ENCODE measurements around the gene ATRNL1.
A peak's percentile ranks its signal among the peaks of the same experiment; 100 is the strongest.
"Not testable (repeated sequence)": the region's sequence is repeated elsewhere in the genome, so short reads cannot be mapped to it uniquely, and the experiment has no call there.

The ATRNL1 gene

GRCh38 chr10:115638246-115638645 is 545.1 kb downstream of the ATRNL1 start:
- DNase-seq, result no peak

DNA sequence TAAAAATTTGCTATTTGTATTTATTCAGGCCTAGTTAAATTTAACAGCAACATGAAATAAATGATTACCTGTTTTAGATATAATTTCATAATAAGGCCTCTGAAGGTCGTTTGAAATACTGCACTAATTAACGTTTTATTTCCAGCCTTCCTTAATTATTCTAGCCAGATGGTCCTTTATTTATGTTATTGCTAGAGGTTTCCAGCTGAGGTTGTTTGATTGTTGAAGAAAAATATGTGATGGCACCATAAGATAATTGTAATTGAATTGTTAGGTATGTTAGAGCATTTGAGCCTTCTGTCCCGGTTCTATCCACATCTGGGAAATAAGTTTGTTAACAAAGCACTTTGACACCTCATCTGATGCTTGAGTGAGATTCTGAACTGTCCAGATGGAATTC is 556.1 kb downstream of the ATRNL1 start:
- DNase-seq, result no peak

DNA sequence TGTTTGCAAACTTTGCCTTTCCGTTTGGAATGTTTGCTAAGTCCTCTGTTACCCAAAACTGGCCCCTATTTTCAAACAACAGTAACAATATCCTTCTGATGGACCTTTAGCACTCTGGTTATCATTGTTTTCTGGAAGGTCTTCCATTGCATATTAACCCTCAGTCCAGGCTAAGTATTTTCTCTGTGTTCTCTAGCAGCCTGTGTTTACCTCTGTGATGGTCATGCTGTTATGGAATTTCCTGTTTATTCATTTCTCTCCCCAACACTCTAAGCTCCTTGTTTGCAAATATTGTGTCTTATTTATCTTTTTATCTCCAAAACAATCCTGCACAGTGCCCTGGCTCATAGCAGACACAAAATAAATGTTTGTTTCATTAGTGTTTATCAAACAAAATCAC is 560.3 kb downstream of the ATRNL1 start:
- no peak for DNase-seq

DNA sequence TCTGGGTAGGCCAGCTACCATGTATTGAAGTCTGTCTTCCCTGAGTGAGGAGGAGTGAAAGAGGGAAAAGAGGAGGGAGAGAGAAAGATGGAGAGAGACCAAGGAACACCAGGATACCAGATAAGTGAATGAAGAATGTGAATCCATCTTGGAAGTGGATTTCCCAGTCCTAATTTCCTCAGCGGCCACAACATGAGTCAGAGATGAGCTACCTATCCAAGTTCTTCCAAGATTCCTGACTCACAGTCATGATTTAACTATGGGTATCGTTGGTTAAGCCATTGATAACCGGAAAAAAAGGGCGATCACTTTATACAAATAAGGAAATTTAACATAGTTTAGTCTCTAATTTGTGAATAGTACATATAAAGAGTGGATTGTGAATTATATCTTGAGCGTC is 561.8 kb downstream of the ATRNL1 start:
- no peak for DNase-seq

DNA sequence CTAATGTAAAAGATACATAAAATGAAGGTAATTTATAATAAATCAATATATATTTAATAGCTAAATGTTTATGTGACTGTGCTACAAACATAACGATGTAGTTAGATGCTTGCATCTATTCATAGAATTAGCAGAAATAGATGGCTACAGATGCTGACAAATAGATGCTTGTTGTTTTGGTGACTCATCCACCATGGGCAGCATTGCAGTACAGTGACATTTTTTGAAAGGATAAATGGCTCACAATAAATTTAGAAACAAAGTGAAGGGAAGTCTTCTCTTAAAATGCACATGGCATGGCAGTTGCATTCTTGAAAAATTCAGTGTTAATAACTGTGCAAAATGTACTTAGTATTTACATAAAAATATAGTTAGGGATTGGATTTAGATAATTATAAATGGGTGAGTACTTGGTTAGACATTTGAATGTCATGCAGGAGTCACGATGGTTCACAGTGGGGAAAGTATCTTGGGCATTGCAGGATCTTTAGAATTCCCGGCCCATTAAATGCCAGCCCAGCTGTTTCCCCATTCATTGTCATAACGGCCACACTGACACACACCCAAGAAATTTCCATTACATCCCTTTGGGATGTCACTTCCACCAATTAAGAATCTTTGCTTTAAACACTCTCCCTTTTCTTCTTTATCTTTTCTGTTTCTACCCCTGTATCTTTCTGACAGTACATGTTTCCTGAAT is 564.1 kb downstream of the ATRNL1 start:
- DNase-seq, result no peak

DNA sequence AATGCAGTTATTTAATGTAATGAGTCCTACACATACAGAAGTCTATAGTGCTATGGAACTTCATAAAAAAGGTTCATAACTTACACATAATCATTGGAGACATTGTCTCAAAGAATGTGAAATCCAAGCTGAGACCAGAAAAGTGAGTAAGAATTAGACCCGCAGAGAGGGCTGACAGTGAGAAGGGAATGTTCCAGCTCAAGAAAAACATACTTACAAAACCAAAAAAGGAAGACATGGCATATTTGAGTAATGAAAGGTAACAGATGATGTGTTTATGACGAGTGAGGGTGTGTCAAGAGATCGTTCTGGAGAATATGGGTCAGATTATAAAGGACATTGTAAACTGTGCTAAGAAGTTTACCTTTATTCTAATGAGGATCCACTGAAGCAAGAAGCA is 566.5 kb downstream of the ATRNL1 start:
- DNase-seq, result no peak

GRCh38 chr10:115660391-115660790 is 567.2 kb downstream of the ATRNL1 start:
- DNase-seq, result no peak

DNA sequence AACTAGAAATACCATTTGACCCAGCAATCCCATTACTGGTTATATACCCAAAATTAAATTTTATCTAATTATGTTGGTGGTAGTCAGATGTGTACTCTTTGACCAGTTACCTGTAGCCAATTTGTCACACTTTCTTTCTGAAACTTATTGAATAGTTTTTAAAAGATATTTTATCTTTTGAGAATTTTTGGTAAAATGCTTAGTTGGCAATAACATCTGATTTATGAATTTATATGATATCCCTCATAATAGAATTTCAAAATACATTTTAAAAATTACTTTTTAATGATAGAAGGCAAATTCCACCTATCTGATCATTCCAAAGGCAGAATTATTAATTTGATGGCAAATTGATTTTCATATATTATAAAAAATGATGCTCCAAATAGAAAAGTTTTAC is 569.3 kb downstream of the ATRNL1 start:
- no peak for DNase-seq

- DNase-seq, result no peak
These were observed 572.4 kb downstream of the ATRNL1 start for GRCh38 chr10:115665549-115665948.

DNA sequence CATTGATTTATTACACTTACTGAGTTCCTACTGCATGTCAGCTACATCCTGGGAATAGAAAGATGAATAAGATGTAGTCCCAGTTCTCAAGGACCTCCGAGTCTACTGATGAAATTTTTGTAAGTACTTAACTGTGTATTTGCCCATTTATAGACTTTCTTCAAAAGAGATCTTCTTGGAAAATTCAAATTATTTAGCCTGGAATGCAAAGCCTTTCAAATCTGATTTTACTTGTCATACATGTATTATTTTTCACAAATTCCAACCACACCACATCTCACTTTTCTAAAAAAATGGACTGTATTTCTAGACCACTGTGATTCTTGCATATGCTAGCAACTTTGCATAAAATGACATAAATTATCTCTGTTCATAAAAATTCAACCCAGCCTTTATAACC is 581.3 kb downstream of the ATRNL1 start:
- no peak for DNase-seq

DNA sequence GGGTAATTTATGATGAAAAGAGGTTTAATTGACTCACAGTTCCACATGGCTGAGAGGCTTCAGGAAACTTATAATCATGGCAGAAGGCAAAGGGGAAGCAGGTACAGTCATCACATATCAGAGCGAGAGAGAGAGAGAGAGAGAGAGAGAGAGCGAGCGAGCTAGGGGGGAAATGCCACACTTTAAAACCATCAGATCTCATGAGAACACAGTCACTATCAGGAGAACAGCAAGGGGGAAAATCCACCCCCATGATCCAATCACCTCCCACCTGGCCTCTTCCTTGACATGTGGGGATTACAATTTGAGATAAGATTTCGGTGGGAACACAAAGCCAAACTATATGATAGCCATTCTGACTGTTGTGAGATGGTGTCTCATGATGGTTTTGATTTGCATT is 603.6 kb downstream of the ATRNL1 start:
- no peak for DNase-seq

GRCh38 chr10:115706026-115706425 is 612.9 kb downstream of the ATRNL1 start:
- DNase-seq, result no peak

DNA sequence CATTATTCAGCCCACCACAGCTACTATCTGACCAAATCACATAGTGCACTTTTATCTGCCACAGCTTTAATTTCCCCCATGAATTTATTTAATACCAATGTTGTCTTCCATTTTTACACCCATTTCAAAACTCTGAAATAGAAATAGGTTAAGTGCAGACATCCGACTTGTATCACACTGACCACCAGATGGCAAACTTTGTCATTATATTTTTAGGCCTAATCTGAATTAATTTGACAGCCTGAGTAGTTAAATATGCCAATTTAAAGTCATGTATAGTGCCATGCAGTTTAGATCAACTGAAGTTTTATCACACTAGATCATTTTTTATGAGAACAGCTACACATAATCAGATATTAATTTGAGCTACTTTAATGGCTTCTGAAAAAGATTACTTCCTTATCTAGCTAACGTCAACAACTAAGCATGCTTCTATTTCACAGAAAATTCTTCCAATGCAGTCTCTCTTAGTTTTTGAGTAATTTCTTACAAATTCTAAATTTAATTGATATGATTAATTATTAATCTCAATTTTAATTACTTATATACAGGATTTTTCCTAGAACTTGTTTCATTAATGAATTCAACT is 613.4 kb downstream of the ATRNL1 start:
- DNase-seq, result peak in 1 of 2 donors; percentile 12

DNA sequence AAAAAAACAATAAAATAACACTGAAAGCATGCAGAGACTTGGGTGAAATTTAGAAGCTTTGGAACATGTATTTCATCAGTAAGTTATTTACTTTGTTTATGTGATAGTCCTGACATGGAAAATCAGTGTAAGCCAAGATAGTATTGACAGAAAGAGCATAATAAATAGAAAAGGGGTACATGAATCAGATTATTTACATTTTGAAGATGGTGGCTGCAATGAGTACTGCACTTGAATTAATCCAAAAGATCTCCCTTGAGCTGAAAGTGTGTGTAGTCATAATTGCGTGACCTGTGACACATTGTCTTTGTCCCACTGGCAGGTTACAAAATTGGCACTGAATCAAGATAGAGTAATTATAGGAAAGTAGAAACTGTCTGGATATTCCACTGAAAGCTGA is 617.0 kb downstream of the ATRNL1 start:
- no peak for DNase-seq

DNA sequence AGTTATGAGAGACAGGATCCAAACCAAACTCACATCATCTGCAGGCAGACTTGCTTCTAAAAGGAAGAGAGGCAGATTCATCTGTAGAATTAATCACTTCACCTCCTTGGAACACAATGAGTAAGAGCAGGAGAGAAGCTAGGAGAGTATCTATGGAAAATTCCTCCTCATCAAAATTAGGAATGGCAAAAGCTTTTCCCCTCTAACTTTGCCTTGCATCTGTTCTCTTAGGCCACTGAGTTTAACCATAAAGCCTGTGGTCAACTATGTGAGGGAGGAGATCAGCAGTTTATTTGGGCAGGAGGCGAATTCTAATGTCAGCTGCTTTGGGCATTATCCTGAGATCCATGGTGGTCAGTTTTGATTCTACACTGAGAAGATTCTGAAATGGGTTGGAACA is 618.1 kb downstream of the ATRNL1 start:
- no peak for DNase-seq

GRCh38 chr10:115720121-115720520 is 627.0 kb downstream of the ATRNL1 start:
- DNase-seq, result no peak

DNA sequence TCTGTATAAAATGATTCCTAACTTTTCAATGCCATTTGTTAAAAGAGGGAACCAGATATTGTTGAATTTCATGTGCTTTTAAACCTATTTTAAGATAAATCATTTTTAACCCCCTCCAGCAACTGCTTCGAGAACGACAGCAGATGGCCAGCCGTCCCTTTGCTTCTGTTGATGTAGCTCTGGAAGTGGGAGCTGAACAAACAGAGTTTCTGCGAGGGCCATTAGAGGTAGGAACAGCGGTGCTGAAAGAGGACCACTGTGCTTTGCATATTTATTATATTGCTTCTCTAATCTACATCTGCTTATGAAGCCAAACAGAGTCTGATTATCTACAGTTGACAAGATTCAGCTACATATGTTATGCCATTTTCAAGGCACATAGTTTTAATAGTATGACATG is 634.0 kb downstream of the ATRNL1 start:
- DNase-seq, result no peak

GRCh38 chr10:115744089-115744488 is 650.9 kb downstream of the ATRNL1 start:
- no peak for DNase-seq

- DNase-seq, result no peak
These were observed 652.8 kb downstream of the ATRNL1 start for GRCh38 chr10:115745943-115746342.

DNA sequence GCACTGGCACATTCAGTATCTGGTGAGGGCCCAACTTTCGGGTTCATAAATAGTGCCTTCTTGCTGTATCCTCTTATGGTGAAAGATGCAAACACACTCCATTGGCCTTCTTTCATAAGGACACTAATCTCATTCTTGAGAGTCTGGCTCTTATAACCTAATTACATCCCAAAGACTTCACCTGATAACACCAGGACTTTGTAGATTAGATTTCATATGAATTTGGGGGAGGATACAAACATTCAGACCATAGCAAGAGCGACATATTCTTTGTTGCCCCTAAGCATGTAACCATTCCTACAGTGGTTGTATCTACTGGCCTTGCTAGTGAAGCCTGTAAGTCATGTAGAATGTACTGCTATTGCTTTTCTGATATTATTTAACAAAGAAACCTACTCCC is 654.6 kb downstream of the ATRNL1 start:
- no peak for DNase-seq

DNA sequence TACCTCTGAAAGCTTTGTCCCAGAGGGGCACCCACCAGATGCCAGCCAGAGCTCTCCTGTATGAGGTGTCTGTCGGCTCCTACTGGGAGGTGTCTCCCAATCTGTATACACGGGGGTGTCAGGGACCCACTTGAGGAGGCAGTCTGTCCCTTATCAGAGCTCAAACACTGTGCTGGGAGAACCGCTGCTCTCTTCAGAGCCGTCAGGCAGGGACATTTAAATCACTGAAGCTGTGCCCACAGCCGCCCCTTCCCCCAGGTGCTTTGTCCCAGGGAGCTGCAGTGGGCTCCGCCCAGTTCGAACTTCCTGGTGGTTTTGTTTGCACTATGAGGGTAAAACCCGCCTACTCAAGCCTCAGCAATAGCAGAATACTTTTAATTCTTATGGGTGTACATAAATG is 665.3 kb downstream of the ATRNL1 start:
- not testable (repeated sequence) for DNase-seq

- DNase-seq, result no peak
These were observed 667.0 kb downstream of the ATRNL1 start for GRCh38 chr10:115760131-115760530.

- DNase-seq, result no peak
These were observed 668.0 kb downstream of the ATRNL1 start for GRCh38 chr10:115761166-115761565.

DNA sequence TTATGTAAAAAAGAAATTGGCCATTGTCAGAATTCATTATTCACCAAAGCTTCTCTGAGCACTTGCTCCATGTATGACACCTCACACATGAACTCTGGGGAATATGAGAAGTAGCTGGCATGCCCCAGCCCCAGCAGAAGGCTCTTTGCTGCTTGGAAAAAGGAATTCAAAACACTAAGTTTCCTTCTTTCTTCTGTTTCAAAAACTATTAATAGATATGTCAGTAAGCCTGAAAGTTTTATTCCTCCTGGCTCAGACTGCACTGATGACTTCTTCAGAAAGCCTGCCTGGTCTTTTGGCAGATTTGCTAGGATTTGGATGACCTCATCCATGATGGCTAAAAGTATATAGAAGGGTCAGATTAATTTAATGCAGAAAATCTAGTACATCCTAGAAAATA is 668.9 kb downstream of the ATRNL1 start:
- DNase-seq, result no peak

- no peak for DNase-seq
These were observed 678.6 kb downstream of the ATRNL1 start for GRCh38 chr10:115771755-115772154.
